Measurements from ENCODE around the gene NDUFB3. TPM values are rescaled to one million over a fixed set of nuclear protein-coding genes. Genes with fewer than 3 reads are reported as not detected.

The NDUFB3 gene
- total RNA-seq: 79.6 and 96.1 TPM in 2 replicates

DNA sequence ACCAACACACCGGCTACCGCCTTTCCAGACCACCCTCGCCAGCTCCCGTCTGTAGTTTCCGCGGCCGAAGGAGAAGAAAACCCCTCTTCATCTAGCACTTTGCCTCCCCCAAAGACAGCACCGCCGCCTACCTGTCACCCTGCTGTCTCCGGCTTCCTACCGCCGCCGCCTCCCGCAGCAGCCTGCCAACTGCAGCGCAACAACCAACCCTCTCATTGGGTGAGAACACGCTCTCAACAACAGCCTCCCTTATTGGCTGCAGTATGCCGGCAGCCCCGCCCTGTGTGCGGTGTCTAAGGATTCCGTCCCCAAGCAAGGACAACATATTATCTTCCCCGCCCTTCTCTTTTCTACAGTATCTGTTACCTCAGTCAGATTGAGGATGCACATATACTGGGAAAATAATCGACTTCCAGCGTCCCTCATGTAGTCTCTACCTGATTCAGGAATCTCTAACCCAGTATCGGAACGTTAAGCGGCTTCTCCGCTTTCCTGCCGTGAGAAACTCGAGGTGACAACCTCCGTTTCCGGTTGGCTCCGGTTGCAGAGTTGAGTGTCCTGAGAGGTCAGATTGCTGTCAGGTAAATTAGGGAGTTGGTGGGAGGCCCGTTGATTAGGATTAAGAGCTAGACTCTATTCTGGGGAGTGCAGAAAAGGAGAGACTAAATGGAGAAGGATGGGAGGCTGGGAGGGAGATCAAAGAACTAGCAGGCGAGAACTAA lies at the start of gene NDUFB3, which contains the start of gene HYCC2:
TSS of gene NDUFB3 (plus strand) at position 523 of the 722 bp plus-strand sequence. CDS start 6,882 bp downstream, outside the sequence.
TSS of gene HYCC2 (minus strand) at position 193 of the 722 bp plus-strand sequence. CDS start 47,662 bp downstream, outside the sequence.

DNA sequence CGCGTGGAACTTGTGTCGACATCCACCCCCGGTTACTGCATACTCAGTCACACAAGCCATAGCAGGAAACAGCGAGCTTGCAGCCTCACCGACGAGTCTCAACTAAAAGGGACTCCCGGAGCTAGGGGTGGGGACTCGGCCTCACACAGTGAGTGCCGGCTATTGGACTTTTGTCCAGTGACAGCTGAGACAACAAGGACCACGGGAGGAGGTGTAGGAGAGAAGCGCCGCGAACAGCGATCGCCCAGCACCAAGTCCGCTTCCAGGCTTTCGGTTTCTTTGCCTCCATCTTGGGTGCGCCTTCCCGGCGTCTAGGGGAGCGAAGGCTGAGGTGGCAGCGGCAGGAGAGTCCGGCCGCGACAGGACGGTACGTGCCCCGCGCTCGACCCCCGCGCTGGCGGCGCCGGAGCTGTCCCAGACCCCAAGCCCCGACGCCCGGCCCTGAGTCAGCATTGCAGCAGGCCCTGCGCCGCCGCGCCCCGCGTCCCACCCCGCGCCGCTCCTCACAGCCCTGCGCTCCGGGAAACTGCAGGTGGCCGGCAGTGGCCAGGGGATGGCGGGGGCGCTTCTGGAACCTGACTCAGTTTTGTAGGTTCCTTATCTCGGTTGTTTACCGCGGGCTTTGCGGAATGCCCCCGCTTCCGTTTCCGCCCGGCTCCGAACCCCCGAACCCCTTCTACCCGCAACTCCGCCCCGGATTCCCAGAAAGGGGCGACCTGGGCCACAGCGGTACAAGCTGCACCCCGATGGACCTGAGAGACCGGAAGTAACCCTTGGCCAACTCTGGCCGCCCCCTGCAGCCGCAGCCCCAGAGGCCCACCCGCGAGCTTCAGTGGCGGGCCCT lies 44.5 kb downstream of the NDUFB3 start, which contains the start of gene CFLAR:
TSS of gene CFLAR (plus strand) at position 50 of the 844 bp plus-strand sequence. CDS start 13,702 bp downstream, outside the sequence.

Other genes starting within 250 kb of the NDUFB3 start
- 21.7 and 21.9 TPM in 2 replicates for gene CLK1, start 207.3 kb upstream of the NDUFB3 start, total RNA-seq
- 42.1 and 51.1 TPM in 2 replicates for gene PPIL3, start 182.9 kb upstream of the NDUFB3 start, total RNA-seq
- gene NIF3L1, start 182.6 kb upstream of the NDUFB3 start, total RNA-seq: 25.2 and 36.6 TPM in 2 replicates
- gene ORC2, start 108.3 kb upstream of the NDUFB3 start, total RNA-seq: 16.2 and 18.9 TPM in 2 replicates
- gene HYCC2, start 330 bp upstream of the NDUFB3 start, total RNA-seq: 2.6 and 3.6 TPM in 2 replicates
- 32.9 and 50.2 TPM in 2 replicates for gene CFLAR, start 44.2 kb downstream of the NDUFB3 start, total RNA-seq
- gene CASP10, start 111.1 kb downstream of the NDUFB3 start, total RNA-seq: 3.4 and 3.9 TPM in 2 replicates
- 15.6 and 15.7 TPM in 2 replicates for gene CASP8, start 188.5 kb downstream of the NDUFB3 start, total RNA-seq